Activated naive CD8-positive, alpha-beta T cell treated with anti-CD3 and anti-CD28 coated beads, Interleukin-2, amount 10 ng/mL, durations not matched to agents 7 days and 5 days (primary cell): Measurements from ENCODE around the gene NOS3. TPM values are rescaled to one million over a fixed set of nuclear protein-coding genes. Genes with fewer than 3 reads are reported as not detected.
"Not testable (repeated sequence)": the region's sequence is repeated elsewhere in the genome, so short reads cannot be mapped to it uniquely, and the experiment has no call there.

Source experiments
- ATAC-seq: fragments of 150-1000 bp; cut with Tn5 transposase; one replicate; pipeline ENCODE4 v1.10.0; 2021; ENCODE audit warnings: low read depth, moderate library complexity
- POLR2A ChIA-PET: fragments of 350-600 bp; sonication (Branson Sonifier 250); formaldehyde crosslinking; loops from one replicate; lab custom pipeline; 2021; ENCODE audit warnings: antibody characterized with exemption; lab: Charles Lee
- DNase-seq: peaks from one replicate; pipeline ENCODE4 v3.0.0; 2021
- H3K27ac Mint-ChIP-seq: one replicate; pipeline ENCODE4 v1.8.0; 2022; ENCODE audit warnings: mild to moderate bottlenecking, mixed read lengths
- H3K27me3 Mint-ChIP-seq: one replicate; pipeline ENCODE4 v1.8.0; 2022; ENCODE audit warnings: mild to moderate bottlenecking, moderate library complexity, mixed read lengths
- H3K36me3 Mint-ChIP-seq: one replicate; pipeline ENCODE4 v1.8.0; 2021; ENCODE audit warnings: mild to moderate bottlenecking, mixed read lengths
- H3K4me1 Mint-ChIP-seq: one replicate; pipeline ENCODE4 v1.8.0; 2021; ENCODE audit warnings: mixed read lengths
- H3K4me3 Mint-ChIP-seq: one replicate; pipeline ENCODE4 v1.8.0; 2022; ENCODE audit warnings: mild to moderate bottlenecking, moderate library complexity, mixed read lengths
- H3K9me3 Mint-ChIP-seq: one replicate; pipeline ENCODE4 v1.8.0; 2021; ENCODE audit warnings: mixed read lengths
- total RNA-seq, 2 experiments: library from RNA; stranded (reverse); gene quantifications; one replicate each; pipeline ENCODE4 v1.2.3, GENCODE V29; 2021

The NOS3 gene
- total RNA-seq, 2 experiments from 2014 or later = 12.5 to 15.8 TPM

DNA sequence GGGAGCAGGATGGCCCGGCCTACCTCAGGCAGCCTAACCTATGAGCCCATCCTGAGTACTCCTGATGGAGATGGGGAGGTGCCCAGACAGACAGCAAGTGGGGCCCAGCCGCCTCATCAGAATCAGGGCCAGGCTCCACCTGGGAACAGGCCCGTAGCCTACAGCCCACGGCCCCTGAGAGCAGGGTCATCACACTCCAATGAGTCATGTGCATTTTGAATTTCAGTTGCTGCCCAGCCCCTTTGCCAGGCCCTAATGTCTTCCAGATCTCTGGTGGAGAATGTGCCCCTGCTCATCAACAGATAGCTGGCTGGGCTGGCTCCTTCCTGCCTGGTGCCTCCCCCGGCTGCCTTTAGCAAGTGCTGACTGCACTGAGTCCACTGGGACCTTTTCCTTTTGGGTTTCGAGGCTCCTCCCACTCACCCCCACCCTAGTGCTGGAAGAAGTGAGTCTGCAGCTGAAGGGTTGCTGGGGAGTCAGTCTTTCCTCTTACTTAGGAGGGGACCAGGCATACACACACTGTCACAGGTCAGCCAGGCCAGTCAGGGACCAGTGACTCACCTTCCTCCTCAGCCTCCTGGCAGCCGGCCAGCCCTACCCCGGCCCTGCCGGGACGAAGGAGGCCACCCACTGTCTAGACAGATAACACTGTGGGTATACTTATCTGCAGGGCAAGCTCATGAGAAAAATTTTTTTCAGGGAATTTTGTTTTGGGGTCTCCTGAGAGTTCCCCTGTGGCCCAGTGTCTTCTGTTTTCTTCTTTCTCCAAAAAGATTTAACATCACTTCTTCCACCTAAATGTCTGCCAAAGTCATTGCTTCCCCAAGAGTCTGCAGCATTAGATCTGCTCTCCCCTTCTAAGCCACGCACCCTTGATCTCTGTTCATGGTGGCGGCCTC, 48.4 kb downstream of the NOS3 start:
- H3K4me3 Mint-ChIP-seq = no peak overlapping the region
- POLR2A ChIA-PET = interaction anchor here (1.0 to 3.1 kb wide), 2 partner anchors 11 to 12 kb away, joined by 3 to 11 read pairs; partner anchors contain the start of gene ABCB8
- peak overlapping the region; percentile 58 for H3K27ac Mint-ChIP-seq
- peaks cover 2% of the 10 kb centered on the region for H3K36me3 Mint-ChIP-seq
- no peaks in the 10 kb centered on the region for H3K9me3 Mint-ChIP-seq
- peaks cover 4% of the 10 kb centered on the region for H3K4me1 Mint-ChIP-seq
- H3K27me3 Mint-ChIP-seq = no peaks in the 10 kb centered on the region
- ATAC-seq (peak; percentile 52), DNase-seq (no peak)

DNA sequence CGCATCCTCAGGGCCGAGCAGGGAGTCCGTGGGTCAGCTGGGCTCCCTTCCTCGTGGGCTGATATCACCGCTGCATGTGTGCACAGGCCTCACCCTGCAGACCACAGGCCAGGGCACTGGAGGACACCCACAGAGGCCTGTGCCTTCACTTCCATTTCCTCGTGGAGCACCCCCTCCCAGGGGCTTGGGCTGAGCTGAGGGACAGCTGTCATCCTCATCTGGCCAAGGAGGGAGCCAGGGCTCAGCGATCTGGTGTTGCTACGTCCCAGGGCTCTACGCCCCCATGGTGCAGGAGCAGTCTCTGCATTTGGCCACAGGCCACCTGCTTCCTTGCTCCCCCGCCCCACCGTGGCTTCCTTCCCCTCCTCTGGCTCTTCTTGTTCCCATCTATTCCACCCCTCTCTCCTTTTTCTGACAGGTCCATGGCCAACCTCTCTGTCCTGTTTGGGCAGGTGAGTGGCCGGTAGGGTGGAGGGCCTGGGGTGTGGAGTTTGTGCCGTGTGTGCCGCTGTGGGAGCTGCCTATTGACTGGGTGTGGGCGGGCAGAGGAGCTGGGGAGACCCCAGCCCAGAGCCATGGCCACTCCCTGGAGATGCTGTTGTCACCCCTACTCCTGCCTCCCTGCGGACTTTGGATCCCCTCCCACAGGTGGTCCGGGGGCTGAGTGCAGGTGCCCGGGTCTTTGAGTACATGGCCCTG, 49.2 kb downstream of the NOS3 start:
- no peaks in the 10 kb centered on the region for H3K27me3 Mint-ChIP-seq
- H3K4me1 Mint-ChIP-seq = peaks cover 4% of the 10 kb centered on the region
- no peak overlapping the region for H3K27ac Mint-ChIP-seq
- POLR2A ChIA-PET = interaction anchor here (0.6 to 1.0 kb wide), 2 partner anchors 11 to 48 kb away, joined by 3 read pairs; no protein-coding TSS in a partner anchor
- ATAC-seq = no peak
- no peak overlapping the region for H3K4me3 Mint-ChIP-seq
- no peak for DNase-seq
- peaks cover 2% of the 10 kb centered on the region for H3K36me3 Mint-ChIP-seq
- H3K9me3 Mint-ChIP-seq = no peaks in the 10 kb centered on the region

DNA sequence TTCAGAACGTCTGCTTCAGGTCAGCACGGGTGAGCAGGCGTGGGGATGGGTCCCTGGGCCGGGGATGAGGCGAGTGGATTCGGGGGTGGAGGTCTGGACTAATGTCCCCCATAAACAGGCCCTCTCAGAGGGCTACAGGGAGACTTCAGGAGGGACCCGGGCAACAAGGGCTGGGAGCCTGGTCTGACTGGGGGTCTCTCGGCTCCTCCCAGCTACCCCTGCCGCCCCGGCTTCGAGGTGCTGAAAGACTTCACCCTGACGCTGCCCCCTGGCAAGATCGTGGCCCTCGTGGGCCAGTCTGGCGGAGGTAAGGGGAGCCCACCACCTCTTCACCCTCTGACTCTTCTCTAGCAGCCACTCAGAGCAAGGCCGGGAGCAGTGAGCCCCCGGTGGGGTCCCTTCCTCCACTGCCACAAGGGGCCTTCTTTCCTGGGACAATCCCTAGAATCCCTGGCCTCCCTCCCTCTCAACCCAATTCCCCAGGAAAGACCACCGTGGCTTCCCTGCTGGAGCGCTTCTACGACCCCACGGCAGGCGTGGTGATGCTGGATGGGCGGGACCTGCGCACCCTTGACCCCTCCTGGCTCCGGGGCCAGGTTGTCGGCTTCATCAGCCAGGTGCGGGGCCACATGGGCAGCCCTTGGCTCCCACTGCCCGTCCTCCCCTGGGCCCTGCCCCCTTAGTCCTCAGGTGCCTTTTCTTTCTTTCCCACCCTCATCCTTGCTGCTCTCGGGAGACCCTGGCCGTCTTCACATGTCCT, 50.0 kb downstream of the NOS3 start:
- Mint-ChIP-seq H3K27me3 (no peaks in the 10 kb centered on the region), H3K4me3 (no peak overlapping the region), H3K4me1 (peaks cover 4% of the 10 kb centered on the region), H3K36me3 (peaks cover 2% of the 10 kb centered on the region), H3K9me3 (no peaks in the 10 kb centered on the region), H3K27ac (no peak overlapping the region)
- ATAC-seq = no peak
- DNase-seq = no peak
- POLR2A ChIA-PET = no interaction called here

DNA sequence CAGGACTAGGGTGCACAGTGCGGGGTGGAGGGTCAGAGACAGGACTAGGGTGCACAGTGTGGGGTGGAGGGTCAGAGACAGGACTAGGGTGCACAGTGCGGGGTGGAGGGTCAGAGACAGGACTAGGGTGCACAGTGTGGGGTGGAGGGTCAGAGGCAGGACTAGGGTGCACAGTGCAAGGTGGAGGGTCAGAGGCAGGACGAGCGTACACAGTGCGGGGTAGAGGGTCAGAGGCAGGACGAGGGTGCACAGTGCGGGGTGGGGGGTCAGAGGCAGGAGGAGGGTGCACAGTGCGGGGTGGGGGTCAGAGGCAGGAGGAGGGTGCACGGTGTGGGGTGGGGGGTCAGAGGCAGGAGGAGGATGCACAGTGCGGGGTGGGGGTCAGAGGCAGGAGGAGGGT, 52.6 kb downstream of the NOS3 start:
- POLR2A ChIA-PET, H3K9me3 Mint-ChIP-seq, H3K27me3 Mint-ChIP-seq, H3K4me3 Mint-ChIP-seq, ATAC-seq, H3K4me1 Mint-ChIP-seq, H3K27ac Mint-ChIP-seq, DNase-seq, H3K36me3 Mint-ChIP-seq: not testable (repeated sequence)

DNA sequence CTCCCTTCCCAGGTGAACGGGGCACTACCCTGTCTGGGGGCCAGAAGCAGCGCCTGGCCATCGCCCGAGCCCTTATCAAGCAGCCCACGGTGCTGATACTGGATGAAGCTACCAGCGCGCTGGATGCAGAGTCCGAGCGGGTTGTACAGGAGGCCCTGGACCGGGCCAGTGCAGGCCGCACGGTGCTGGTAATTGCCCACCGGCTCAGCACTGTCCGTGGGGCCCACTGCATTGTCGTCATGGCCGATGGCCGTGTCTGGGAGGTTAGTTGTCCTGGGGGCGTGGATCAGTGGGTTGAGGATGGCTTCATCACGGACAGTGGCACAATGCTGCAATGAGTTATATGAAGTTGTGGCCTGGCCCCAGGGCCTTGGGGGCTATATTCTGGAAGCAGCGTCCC, 53.1 kb downstream of the NOS3 start:
- POLR2A ChIA-PET = no interaction called here
- H3K27me3 Mint-ChIP-seq = no peaks in the 10 kb centered on the region
- H3K36me3 Mint-ChIP-seq = peaks cover 2% of the 10 kb centered on the region
- no peak for DNase-seq
- H3K4me1 Mint-ChIP-seq = peaks cover 4% of the 10 kb centered on the region
- no peak for ATAC-seq
- no peak overlapping the region for H3K4me3 Mint-ChIP-seq
- no peak overlapping the region for H3K27ac Mint-ChIP-seq
- no peaks in the 10 kb centered on the region for H3K9me3 Mint-ChIP-seq

DNA sequence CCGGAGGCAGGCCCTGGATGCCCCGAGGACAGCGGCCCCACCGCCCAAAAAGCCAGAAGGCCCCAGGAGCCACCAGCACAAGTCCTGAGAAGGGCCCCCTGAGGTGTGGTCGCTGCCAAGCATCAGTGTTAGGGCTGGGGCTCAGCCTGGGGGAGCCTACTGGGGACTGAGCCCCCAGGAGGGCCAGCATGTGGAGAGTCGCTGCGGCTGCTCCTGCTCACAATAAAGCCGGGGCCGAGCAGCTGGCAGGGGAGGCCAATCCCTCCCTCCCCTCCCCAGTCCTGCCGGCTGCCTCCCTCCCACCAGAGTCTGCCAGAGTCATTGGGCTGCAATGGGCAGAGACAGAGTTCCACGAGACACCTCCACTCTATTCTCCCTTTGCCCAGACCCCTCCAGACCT, 54.4 kb downstream of the NOS3 start:
- Mint-ChIP-seq H3K4me1 (peaks cover 3% of the 10 kb centered on the region), H3K4me3 (no peak overlapping the region), H3K27me3 (peaks cover 5% of the 10 kb centered on the region), H3K27ac (no peak overlapping the region), H3K36me3 (no peaks in the 10 kb centered on the region), H3K9me3 (no peaks in the 10 kb centered on the region)
- ATAC-seq = no peak
- DNase-seq = no peak
- POLR2A ChIA-PET = interaction anchor here (1.2 kb wide), 1 partner anchor 17 kb away, joined by 3 read pairs; the partner anchor contains the start of gene ABCB8

DNA sequence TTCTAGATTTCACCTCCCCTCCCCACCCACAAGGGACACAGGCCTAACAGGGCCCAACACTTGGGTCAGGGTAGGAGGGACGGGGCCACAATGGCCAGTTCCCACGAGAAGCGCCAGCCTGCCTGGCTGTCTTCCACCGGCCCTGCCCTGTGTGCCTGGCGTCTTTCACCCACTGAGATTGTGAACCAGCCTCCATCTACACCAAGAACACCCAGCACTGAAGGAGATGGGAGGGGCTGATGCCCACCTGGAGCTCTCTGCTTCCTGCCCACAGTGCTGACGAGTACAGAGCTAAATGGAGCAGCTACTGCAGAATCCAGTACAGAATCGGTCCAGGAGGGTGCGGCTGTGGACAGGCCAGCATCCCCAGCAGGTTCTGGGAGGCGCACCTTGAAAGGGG, 55.1 kb downstream of the NOS3 start:
- Mint-ChIP-seq H3K4me1 (peaks cover 3% of the 10 kb centered on the region), H3K4me3 (no peak overlapping the region), H3K36me3 (no peaks in the 10 kb centered on the region), H3K27ac (no peak overlapping the region), H3K27me3 (peaks cover 9% of the 10 kb centered on the region), H3K9me3 (no peaks in the 10 kb centered on the region)
- POLR2A ChIA-PET = interaction anchor here (0.8 to 1.2 kb wide), 2 partner anchors 12 to 17 kb away, joined by 3 read pairs; partner anchors contain the start of gene ABCB8
- ATAC-seq = no peak
- DNase-seq = no peak

DNA sequence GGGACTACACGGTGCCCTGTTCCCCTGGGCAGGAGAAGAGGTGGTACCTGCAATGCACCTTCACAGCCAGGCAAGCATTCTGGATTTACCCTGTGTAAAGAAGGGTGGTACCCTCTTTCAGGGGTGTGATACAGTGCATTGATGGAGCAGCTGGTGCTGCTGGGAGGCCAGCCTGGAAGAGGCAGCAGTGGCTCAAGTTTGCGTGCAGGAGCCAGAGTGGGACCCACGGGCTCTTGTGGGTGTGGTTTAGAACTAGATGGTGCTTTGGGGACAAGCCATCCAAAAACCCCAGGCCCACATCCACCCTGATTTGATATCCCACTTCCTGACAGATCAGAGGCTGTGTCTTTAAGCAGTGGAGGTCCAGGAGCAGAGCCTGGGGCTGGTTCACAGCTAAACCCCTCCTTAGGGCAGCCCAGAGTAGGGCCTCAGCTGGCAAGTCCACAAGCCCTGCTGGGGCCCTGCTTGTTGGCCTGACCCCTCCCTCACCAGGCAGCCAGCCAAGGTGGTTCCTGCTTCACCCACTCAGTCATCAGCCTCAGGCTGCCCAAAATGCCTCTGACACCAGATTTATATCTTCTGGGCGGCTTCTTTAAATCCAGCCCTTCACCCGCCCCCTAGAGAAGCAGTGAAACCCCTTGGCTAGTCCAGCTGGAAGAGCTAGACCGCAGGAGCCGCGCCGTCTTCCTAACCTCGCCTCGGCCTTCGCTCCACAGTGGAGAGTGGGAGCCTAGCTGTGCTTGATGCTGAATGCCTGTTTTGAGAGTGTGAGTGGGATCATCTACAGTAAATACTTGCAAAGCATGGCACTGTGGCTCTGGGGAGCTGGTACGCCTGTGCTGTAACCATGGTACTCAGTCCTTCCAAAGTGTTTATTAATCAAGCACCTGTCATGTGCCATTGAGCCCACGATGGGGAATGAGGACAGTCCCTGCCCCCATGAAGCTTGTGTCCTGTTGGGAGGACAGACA, 56.1 kb downstream of the NOS3 start:
- no peak overlapping the region for H3K27ac Mint-ChIP-seq
- peaks cover 4% of the 10 kb centered on the region for H3K4me1 Mint-ChIP-seq
- no peaks in the 10 kb centered on the region for H3K36me3 Mint-ChIP-seq
- H3K27me3 Mint-ChIP-seq = peaks cover 12% of the 10 kb centered on the region
- H3K9me3 Mint-ChIP-seq = no peaks in the 10 kb centered on the region
- ATAC-seq (no peak), DNase-seq (no peak)
- H3K4me3 Mint-ChIP-seq = no peak overlapping the region
- POLR2A ChIA-PET = interaction anchor here (0.8 to 1.0 kb wide), 2 partner anchors 13 to 19 kb away, joined by 3 read pairs; partner anchors contain the start of gene ABCB8

DNA sequence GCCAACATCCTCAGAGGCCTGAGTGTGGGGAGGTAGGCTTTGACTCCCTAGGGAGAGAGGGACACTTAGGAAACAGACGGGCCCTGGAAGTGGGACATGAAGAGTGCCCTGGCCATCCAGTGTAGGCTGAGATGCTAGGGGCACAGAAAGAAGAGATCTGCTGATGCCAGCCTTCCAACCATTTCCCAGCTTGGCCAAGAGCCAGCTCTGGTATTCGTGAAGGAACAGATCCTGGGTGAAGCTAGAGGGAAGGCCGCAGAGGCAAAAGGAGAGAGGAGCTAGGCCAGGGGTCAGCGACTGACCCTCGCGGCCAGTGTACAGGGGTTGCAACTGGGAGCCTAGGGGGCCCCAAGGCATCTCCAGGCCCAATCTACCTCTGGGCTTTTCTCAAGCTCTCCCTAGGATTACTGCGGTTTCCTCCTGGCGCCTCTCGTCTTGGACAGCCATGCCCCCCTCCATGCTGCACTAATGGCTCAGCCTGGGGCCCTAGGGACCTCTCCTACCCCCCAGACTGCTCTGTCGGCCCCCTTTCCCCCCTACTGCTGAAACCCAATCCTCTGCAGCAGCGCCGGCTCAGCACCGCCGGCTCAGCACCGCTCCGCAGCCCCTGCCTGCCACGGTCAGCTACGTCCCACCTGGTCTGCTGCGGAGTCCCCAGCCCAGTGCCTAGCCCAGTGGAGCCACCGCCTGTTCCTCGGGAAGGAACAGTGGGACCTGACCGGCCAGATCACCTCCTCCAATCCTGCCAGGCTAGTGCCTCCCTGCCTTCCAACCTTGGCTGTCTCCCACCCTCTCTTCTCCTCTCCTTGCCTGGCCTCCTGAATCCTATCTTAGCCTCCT, 57.4 kb downstream of the NOS3 start, which contains the start of gene ASIC3:
Gene ASIC3, plus strand, starts transcription at position 556 of the 840 bp plus-strand sequence. CDS start 355 bp downstream, outside the sequence.
- Mint-ChIP-seq H3K9me3 (no peaks in the 10 kb centered on the region), H3K27me3 (peaks cover 13% of the 10 kb centered on the region), H3K4me1 (peaks cover 12% of the 10 kb centered on the region), H3K27ac (no peak within 1 kb of the TSS), H3K4me3 (no peak within 1 kb of the TSS), H3K36me3 (peaks cover 4% of the 10 kb centered on the region)
- POLR2A ChIA-PET = no interaction called here
- DNase-seq = no peak
- ATAC-seq = no peak

DNA sequence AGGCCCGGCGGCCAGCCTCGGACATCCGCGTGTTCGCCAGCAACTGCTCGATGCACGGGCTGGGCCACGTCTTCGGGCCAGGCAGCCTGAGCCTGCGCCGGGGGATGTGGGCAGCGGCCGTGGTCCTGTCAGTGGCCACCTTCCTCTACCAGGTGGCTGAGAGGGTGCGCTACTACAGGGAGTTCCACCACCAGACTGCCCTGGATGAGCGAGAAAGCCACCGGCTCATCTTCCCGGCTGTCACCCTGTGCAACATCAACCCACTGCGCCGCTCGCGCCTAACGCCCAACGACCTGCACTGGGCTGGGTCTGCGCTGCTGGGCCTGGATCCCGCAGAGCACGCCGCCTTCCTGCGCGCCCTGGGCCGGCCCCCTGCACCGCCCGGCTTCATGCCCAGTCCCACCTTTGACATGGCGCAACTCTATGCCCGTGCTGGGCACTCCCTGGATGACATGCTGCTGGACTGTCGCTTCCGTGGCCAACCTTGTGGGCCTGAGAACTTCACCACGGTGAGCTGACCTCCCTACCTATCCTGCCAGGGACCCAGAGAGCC, 58.2 kb downstream of the NOS3 start:
- Mint-ChIP-seq H3K4me3 (no peak overlapping the region), H3K27ac (no peak overlapping the region), H3K27me3 (peaks cover 13% of the 10 kb centered on the region), H3K9me3 (no peaks in the 10 kb centered on the region), H3K36me3 (peaks cover 4% of the 10 kb centered on the region), H3K4me1 (peaks cover 14% of the 10 kb centered on the region)
- ATAC-seq = no peak
- POLR2A ChIA-PET = interaction anchor here (1.0 to 1.7 kb wide), 2 partner anchors 10 to 21 kb away, joined by 3 to 7 read pairs; partner anchors contain the start of genes ABCB8 and SLC4A2
- DNase-seq = no peak

DNA sequence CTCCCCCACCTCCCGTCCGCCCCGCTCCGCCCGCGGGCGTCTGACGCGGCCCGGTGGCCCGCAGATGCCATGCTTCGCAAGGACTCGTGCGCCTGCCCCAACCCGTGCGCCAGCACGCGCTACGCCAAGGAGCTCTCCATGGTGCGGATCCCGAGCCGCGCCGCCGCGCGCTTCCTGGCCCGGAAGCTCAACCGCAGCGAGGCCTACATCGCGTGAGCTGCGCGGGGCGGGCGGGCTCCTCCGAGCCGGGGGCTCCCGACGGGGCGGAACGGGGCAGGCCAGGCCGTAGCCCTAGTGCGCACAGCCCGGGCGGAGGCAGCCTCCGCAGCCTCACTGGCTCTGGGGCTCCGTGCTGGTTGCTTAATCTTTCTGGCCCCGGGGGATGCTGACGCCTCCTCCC, 60.3 kb downstream of the NOS3 start:
- peak; percentile 73 for ATAC-seq
- peak; percentile 77 for DNase-seq
- POLR2A ChIA-PET = interaction anchor here (1.1 kb wide), 1 partner anchor 12 kb away, joined by 3 read pairs; no protein-coding TSS in a partner anchor
- Mint-ChIP-seq H3K36me3 (peaks cover 4% of the 10 kb centered on the region), H3K4me1 (peaks cover 14% of the 10 kb centered on the region), H3K9me3 (no peaks in the 10 kb centered on the region), H3K27me3 (peaks cover 13% of the 10 kb centered on the region), H3K4me3 (no peak overlapping the region), H3K27ac (no peak overlapping the region)
